CD4-positive, alpha-beta T cell treated with Interleukin-6 for 4 hours (primary cell): ENCODE results near the gene OR10H1.

ENCODE experiments used
- DNase-seq: peaks from one replicate; pipeline ENCODE4 v3.0.0-alpha.2; 2020; ENCODE audit warnings: mixed read lengths

Gene OR10H1

GRCh38 chr19:15769586-15769985 lies 45.9 kb downstream of the OR10H1 start:
- DNase-seq, result no peak

- DNase-seq, result no peak
Observed at GRCh38 chr19:15759962-15760565, 55.4 kb downstream of the OR10H1 start.

GRCh38 chr19:15758379-15758778 lies 57.1 kb downstream of the OR10H1 start:
- no peak for DNase-seq
